LNCAP (cell line): ENCODE measurements around the gene POLN.

Experiments
- CTCF ChIP-seq: fragments of 450-650 bp; IDR thresholded peaks from 2 replicates; pipeline ENCODE4 v1.5.1; 2017; ENCODE audit warnings: mild to moderate bottlenecking

Gene POLN

GRCh38 chr4:2258091-2259035 lies 16.4 kb upstream of the POLN start:
- no peak for TF ChIP-seq CTCF

- TF ChIP-seq CTCF: no peak
These were observed 15.6 kb upstream of the POLN start for GRCh38 chr4:2257361-2258081.

GRCh38 chr4:2256781-2257191 lies 14.9 kb upstream of the POLN start:
- no peak for TF ChIP-seq CTCF

GRCh38 chr4:2256156-2256731 lies 14.3 kb upstream of the POLN start:
- TF ChIP-seq CTCF: no peak

- no peak for TF ChIP-seq CTCF
These were observed 13.7 kb upstream of the POLN start for GRCh38 chr4:2255501-2256155.

GRCh38 chr4:2254665-2255500 lies 13.0 kb upstream of the POLN start:
- no peak for TF ChIP-seq CTCF
